Activated CD4-positive, alpha-beta T cell treated with anti-CD3 and anti-CD28 coated beads for 36 hours (primary cell): ENCODE data around the gene CDH12. TPM values are rescaled to one million over a fixed set of nuclear protein-coding genes. Genes with fewer than 3 reads are reported as not detected.

Experiments
- ATAC-seq: fragments of 200-7000 bp; cut with Tn5 transposase; one replicate; pipeline ENCODE4 v1.10.0; 2021; ENCODE audit warnings: mild to moderate bottlenecking, moderate library complexity
- CTCF ChIA-PET: fragments of 350-600 bp; sonication (Branson Sonifier 250); formaldehyde crosslinking; loops from one replicate; lab custom pipeline; 2021; ENCODE audit warnings: antibody characterized with exemption; lab: Charles Lee
- POLR2A ChIA-PET: fragments of 350-600 bp; sonication (Branson Sonifier 250); formaldehyde crosslinking; loops from one replicate; lab custom pipeline; 2021; ENCODE audit warnings: antibody characterized with exemption, inconsistent platforms; lab: Charles Lee
- DNase-seq: peaks from one replicate; pipeline ENCODE4 v3.0.0-alpha.2; 2020
- H3K27ac Mint-ChIP-seq: one replicate; pipeline ENCODE4 v1.8.0; 2021; ENCODE audit warnings: mixed read lengths
- H3K27me3 Mint-ChIP-seq: one replicate; pipeline ENCODE4 v1.8.0; 2021; ENCODE audit warnings: mixed read lengths
- H3K36me3 Mint-ChIP-seq: one replicate; pipeline ENCODE4 v1.8.0; 2021; ENCODE audit warnings: low read depth, mixed read lengths
- H3K4me1 Mint-ChIP-seq: one replicate; pipeline ENCODE4 v1.8.0; 2021; ENCODE audit warnings: mixed read lengths
- H3K4me3 Mint-ChIP-seq: one replicate; pipeline ENCODE4 v1.8.0; 2021; ENCODE audit warnings: mild to moderate bottlenecking, moderate library complexity, mixed read lengths
- H3K9me3 Mint-ChIP-seq: one replicate; pipeline ENCODE4 v1.8.0; 2021; ENCODE audit warnings: low read depth, mixed read lengths
- intact Hi-C, 2 experiments: fragments of 100-400 bp; cut with DNase I in 1 of 2; cut with micrococcal nuclease in 1 of 2; formaldehyde crosslinking; loops; one replicate each; pipeline versions ENCODE4 v1.14.2 to v1.15.1; 2022 to 2024; cut with DNase I, micrococcal nuclease
- total RNA-seq, 2 experiments: library from RNA; stranded (reverse); gene quantifications; one replicate each; pipeline ENCODE4 v1.2.3, GENCODE V29; 2021

CDH12 gene
- total RNA-seq, 2 experiments from 2014 or later: not detected

DNA sequence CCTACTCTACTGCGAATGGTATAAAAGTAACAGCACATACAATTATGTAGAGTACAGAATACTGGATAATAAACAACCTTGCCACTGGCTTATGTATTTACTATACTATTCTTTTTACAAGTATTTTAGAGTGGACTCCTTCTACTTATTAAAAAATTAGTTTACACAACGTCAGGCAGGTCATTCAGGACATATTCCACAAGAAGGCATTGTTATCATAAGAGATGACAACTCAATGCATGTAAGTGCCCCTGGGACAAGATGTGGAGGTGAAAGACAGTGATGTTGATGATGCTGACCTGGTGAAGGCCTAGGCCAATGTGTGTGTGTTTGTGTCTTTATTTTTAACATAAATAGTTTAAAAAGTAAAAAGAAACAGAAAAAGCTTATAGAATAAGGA is 421.7 kb downstream of the CDH12 start:
- ChIA-PET CTCF (no interaction called here), POLR2A (no interaction called here)
- Mint-ChIP-seq H3K27me3 (no peaks in the 10 kb centered on the region), H3K27ac (no peak overlapping the region), H3K4me3 (no peak overlapping the region), H3K9me3 (peaks cover 13% of the 10 kb centered on the region), H3K36me3 (no peaks in the 10 kb centered on the region), H3K4me1 (no peaks in the 10 kb centered on the region)
- DNase-seq (no peak), ATAC-seq (no peak)
- intact Hi-C loops: no loop called here

DNA sequence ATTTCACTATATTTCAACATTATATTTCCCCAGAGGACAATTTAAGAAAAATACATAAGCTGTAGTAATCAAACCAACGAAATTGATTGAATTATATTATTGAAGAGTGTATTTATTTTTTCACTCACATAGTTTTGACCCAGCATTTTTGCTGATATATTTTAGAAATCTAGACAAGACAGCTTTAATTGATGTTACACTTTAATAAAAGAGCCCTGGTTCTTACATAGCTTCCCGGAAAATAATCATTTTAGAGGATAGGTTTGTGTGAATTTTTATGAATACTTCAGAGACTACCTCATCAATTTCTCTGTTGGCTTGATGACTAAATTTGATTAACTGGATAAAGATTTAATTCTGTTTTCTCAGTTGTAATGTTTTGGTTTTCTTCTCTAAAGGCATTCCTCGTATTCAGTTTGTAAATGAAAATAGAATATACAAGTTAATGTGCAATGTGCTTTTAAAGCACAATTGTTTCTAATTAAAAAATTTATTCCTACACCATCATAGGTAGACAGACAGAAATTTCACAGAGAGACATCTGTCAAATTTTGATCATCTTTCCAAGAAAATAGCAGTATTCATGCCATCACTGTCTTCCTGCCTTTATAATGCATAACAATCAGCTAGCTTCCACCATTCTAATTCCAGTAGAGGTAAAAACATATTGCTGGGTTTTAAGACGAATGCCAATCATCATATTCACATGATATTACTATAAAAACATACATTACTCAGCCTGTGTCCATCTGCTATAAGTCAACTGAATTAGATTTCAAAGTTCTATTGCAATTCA is 441.4 kb downstream of the CDH12 start:
- intact Hi-C loops: no loop called here
- ATAC-seq: no peak
- POLR2A ChIA-PET: no interaction called here

DNA sequence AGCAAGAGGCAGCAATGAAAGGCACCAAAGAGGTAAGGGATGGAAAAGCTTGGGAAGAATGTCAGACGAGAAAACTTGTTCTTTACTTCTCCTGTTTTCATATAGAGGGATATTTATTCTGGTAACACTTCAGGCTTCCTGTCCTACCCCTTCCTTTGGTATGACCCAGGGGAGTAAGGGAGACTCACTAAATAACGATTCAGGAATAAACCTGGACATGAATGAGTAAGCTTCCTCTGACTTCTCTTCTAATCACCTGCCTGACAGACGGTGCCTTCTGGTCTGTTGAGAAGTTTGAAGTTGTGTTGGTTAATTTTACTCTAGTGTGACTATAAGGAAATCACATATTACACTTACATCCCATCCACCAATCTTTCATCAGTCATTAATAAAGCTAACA is 461.2 kb downstream of the CDH12 start:
- Mint-ChIP-seq H3K36me3 (no peaks in the 10 kb centered on the region), H3K4me3 (no peak overlapping the region), H3K27me3 (no peaks in the 10 kb centered on the region), H3K27ac (no peak overlapping the region), H3K9me3 (peaks cover 11% of the 10 kb centered on the region), H3K4me1 (no peaks in the 10 kb centered on the region)
- ChIA-PET CTCF (no interaction called here), POLR2A (no interaction called here)
- DNase-seq (no peak), ATAC-seq (no peak)
- intact Hi-C loops: no loop called here

More for the DNA sequence above, 441.4 kb downstream of the CDH12 start:
- DNase-seq: no peak
- H3K4me3 Mint-ChIP-seq: no peak overlapping the region
- CTCF ChIA-PET: interaction anchor here (0.6 kb wide), 1 partner anchor 601 kb away, joined by 4 read pairs; no protein-coding TSS in a partner anchor
- H3K27me3 Mint-ChIP-seq: no peaks in the 10 kb centered on the region
- H3K9me3 Mint-ChIP-seq: peaks cover 16% of the 10 kb centered on the region
- no peak overlapping the region for H3K27ac Mint-ChIP-seq
- H3K4me1 Mint-ChIP-seq: no peaks in the 10 kb centered on the region
- H3K36me3 Mint-ChIP-seq: no peaks in the 10 kb centered on the region

DNA sequence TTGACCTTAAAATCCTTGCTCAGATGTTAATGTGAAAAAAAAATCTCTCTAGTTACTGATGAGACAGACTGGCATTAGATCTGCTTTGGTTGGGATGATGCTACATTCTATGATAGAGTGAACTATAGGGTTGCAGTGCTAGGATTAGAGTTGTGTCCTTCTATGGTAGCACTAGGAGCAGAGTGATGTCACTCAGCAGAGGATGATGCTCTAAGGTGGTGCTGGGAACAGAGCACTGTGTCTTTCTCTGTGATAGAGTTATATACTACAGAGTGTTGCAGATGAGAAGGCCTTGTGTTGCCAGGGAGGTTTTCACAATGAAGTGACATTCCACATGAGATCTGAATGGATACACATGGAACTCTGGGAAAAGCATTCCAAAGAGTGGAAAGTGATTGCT is 462.3 kb downstream of the CDH12 start:
- peaks cover 10% of the 10 kb centered on the region for H3K9me3 Mint-ChIP-seq
- no peak overlapping the region for H3K27ac Mint-ChIP-seq
- CTCF ChIA-PET: no interaction called here
- DNase-seq (no peak), ATAC-seq (no peak)
- no peaks in the 10 kb centered on the region for H3K36me3 Mint-ChIP-seq
- intact Hi-C loops: no loop called here
- POLR2A ChIA-PET: no interaction called here
- H3K27me3 Mint-ChIP-seq: no peaks in the 10 kb centered on the region
- no peaks in the 10 kb centered on the region for H3K4me1 Mint-ChIP-seq
- no peak overlapping the region for H3K4me3 Mint-ChIP-seq

DNA sequence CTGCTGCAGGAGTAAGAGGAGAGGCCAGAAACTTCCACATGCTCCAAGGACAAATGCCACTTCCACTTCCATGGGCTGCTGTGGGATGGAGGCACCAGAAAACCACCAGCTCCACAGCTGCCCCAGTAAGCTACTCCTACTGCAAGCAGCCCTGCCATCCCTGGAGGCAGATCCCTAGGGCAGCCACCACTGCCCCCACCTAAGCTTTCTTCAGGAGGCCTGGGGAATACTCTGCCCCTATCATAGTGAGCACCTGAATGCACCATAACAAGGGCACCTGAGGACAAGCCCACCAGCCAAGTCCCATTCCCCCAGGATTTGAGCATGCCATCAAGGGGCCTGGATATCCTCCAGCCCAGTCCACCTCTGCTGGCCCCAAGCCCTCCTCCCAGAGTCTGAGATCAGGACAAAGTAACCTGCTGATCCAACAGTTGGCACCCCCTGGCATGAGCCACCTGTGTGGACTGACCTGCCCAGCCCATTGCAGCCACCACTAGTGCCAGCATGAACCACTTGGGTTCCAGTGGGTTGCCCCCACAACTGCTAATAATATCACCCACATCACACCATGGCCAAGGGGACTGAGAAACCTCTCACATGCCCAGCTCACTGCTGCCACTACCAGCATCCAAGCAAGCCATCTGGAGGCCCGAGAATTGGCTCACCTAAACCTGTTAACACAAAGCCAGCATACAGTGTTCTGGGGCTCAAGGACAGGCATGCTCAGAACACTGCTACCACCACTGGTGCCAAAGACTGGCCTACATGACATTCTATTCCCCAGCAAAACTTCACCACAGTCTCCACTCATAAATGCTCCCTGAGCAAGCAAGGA is 480.1 kb downstream of the CDH12 start:
- POLR2A ChIA-PET: no interaction called here

DNA sequence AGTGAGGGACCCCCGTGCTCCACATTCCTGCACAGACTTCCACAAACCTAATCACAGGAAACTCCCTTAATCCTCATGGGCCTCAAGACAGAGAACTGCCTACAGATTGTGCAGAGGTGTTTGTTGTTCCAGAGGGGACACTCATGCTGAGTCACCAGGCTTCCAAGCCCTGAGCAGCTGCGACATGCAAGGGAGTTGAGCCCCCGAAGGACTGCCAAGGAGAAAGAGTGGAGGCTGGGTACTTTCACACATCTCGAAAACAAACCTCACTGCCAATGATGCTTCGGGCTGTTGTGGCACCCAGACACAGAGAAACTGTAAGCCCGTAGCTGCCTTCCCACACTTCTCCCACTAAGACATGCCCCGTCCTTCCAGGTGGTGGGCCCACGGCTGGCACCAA is 480.8 kb downstream of the CDH12 start:
- Mint-ChIP-seq H3K4me3 (no peak overlapping the region), H3K4me1 (no peaks in the 10 kb centered on the region), H3K9me3 (peaks cover 8% of the 10 kb centered on the region), H3K27me3 (no peaks in the 10 kb centered on the region), H3K36me3 (no peaks in the 10 kb centered on the region), H3K27ac (no peak overlapping the region)
- ChIA-PET CTCF (no interaction called here), POLR2A (no interaction called here)
- DNase-seq: no peak
- ATAC-seq: no peak
- intact Hi-C loops: no loop called here

More for the DNA sequence above, 480.1 kb downstream of the CDH12 start:
- ATAC-seq: no peak
- Mint-ChIP-seq H3K27ac (no peak overlapping the region), H3K4me1 (no peaks in the 10 kb centered on the region), H3K9me3 (peaks cover 8% of the 10 kb centered on the region), H3K27me3 (no peaks in the 10 kb centered on the region), H3K36me3 (no peaks in the 10 kb centered on the region), H3K4me3 (no peak overlapping the region)
- CTCF ChIA-PET: no interaction called here
- DNase-seq: no peak
- intact Hi-C loops: no loop called here

DNA sequence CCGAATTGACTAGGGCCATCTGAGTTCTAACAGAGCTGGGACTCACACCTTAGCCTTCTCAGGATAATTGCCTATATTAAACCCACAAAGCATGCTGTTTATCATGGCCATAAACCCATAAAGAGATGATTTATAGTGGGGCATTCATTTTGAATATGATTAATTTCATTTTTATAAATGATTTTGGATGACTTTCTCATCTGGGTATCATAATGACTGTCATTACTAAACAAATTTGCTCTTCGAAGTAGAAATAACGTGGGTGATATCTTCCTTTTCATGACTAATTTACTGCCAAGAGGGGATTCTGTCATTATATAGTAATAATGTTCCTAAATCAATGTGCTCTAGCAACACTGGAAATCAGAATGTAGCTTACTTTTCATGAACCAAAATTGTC is 498.2 kb downstream of the CDH12 start:
- POLR2A ChIA-PET: no interaction called here

DNA sequence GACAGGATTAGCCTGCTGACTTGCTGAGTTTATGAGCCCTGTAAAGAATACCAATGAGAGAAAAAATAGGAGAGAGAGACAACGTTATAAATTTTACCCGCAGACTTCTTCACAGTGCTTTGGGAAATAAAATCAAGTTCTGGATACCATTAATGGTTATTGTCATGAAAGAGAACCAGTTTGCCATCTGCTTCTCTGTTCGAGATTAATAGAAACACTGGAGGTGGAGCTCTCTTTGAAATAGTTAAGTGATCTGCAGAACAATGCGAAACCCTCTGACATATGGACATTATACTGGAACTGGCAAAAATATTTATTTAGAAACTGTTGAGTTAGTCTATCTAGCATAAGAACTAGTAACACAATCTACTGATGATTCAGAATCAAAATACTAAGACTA is 500.7 kb downstream of the CDH12 start:
- CTCF ChIA-PET: no interaction called here
- H3K36me3 Mint-ChIP-seq: no peaks in the 10 kb centered on the region
- ATAC-seq: no peak

More for the DNA sequence above, 498.2 kb downstream of the CDH12 start:
- H3K9me3 Mint-ChIP-seq: peaks cover 1% of the 10 kb centered on the region
- H3K4me1 Mint-ChIP-seq: no peaks in the 10 kb centered on the region
- no peak overlapping the region for H3K27ac Mint-ChIP-seq
- no peaks in the 10 kb centered on the region for H3K27me3 Mint-ChIP-seq
- intact Hi-C loops: no loop called here
- CTCF ChIA-PET: no interaction called here
- H3K36me3 Mint-ChIP-seq: no peaks in the 10 kb centered on the region
- H3K4me3 Mint-ChIP-seq: no peak overlapping the region
- ATAC-seq: no peak
- no peak for DNase-seq

DNA sequence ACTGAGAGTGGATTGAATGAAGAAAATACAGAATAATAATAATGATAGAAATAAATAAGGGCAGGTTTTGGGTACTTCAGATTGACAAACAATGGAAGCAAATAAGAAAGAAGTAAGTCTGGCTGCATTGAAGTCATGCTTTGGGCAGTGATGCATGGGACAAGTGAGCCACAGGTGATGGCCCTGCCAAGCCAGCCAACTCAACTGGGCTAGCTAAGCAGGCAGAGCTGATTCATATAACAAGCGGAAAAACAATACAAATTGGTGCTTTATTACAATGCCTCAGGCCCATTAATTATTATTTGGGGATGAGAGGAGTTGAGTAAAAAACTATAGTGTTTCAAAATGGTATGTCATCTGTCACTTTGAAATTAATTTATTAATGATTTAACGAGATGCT is 502.0 kb downstream of the CDH12 start:
- Mint-ChIP-seq H3K36me3 (no peaks in the 10 kb centered on the region), H3K4me1 (no peaks in the 10 kb centered on the region), H3K27ac (no peak overlapping the region), H3K4me3 (no peak overlapping the region), H3K27me3 (no peaks in the 10 kb centered on the region), H3K9me3 (peaks cover 2% of the 10 kb centered on the region)
- no peak for ATAC-seq
- intact Hi-C loops: no loop called here
- POLR2A ChIA-PET: no interaction called here
- no peak for DNase-seq
- CTCF ChIA-PET: no interaction called here

More for the DNA sequence above, 500.7 kb downstream of the CDH12 start:
- Mint-ChIP-seq H3K9me3 (peaks cover 2% of the 10 kb centered on the region), H3K27ac (no peak overlapping the region), H3K27me3 (no peaks in the 10 kb centered on the region), H3K4me1 (no peaks in the 10 kb centered on the region), H3K4me3 (no peak overlapping the region)
- intact Hi-C loops: no loop called here
- DNase-seq: no peak
- POLR2A ChIA-PET: no interaction called here

DNA sequence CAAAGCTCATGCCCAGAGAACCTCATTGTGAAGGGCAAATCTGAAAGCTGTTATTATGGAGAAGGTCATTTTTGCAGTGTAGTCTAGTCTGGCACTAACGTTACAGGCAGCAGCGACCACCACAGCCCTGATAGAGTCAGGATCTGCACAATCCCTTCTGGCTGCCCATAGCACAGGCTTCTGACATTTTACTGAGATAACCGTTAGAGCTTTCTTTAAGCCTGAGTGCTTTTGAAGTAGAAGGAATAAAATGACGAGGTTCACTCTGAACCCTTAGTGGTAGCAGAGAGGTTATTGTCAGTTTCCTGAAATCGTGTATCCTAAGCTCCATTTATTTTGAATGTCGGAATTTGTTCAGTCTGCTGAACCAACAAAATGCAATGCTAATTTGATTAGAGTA is 505.1 kb downstream of the CDH12 start:
- Mint-ChIP-seq H3K27me3 (no peaks in the 10 kb centered on the region), H3K27ac (no peak overlapping the region), H3K4me1 (no peaks in the 10 kb centered on the region), H3K36me3 (no peaks in the 10 kb centered on the region), H3K9me3 (peaks cover 2% of the 10 kb centered on the region), H3K4me3 (no peak overlapping the region)
- ChIA-PET CTCF (interaction anchor here (0.8 kb wide), 1 partner anchor 17 kb away, joined by 3 read pairs; no protein-coding TSS in a partner anchor), POLR2A (no interaction called here)
- intact Hi-C loops: no loop called here
- no peak for ATAC-seq
- no peak for DNase-seq

DNA sequence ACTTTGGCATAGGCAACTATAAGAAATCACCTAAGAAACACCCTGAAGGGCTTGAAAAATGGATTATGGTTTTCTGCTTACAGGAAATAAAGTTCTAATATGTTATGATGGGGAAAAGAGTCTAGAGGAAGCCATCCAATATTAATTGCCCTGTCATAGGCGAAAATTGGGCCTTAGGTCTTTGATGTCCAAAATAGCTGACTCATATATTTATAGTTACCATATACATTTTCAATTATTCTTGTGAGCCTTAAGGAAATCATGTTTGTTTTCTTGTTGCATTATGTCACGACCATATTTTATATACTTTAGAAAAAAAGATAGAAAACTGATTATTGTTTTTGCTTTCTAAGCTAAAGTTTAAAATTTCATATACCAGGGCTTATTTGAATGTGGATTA is 509.1 kb downstream of the CDH12 start:
- Mint-ChIP-seq H3K4me3 (no peak overlapping the region), H3K27ac (no peak overlapping the region), H3K9me3 (no peaks in the 10 kb centered on the region), H3K27me3 (no peaks in the 10 kb centered on the region), H3K36me3 (no peaks in the 10 kb centered on the region), H3K4me1 (no peaks in the 10 kb centered on the region)
- ChIA-PET POLR2A (no interaction called here), CTCF (no interaction called here)
- DNase-seq (no peak), ATAC-seq (no peak)
- intact Hi-C loops: no loop called here

DNA sequence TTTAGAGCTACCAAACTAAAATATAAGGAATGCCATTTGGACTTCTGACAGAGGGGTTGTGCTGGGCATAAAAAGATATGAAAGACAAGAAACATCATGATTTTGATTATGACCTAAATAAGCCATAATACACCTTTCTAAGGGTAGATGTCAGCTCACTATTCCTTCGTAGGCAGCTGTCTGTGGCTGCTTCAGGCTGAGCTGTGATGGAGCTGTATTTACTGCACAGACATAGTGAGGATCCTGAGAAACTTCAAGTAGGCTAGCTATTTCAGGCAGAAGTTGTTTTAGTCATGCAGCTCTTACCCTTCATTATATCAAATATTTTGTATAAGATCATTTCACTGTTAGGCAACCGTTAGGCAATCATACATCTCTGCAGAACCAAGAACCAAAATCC is 511.7 kb downstream of the CDH12 start:
- ATAC-seq: no peak
- ChIA-PET CTCF (no interaction called here), POLR2A (no interaction called here)
- H3K27me3 Mint-ChIP-seq: no peaks in the 10 kb centered on the region
- H3K4me3 Mint-ChIP-seq: no peak overlapping the region
- no peaks in the 10 kb centered on the region for H3K4me1 Mint-ChIP-seq
- DNase-seq: no peak
- intact Hi-C loops: no loop called here
- H3K27ac Mint-ChIP-seq: no peak overlapping the region
- no peaks in the 10 kb centered on the region for H3K36me3 Mint-ChIP-seq
- peaks cover 7% of the 10 kb centered on the region for H3K9me3 Mint-ChIP-seq
